ENCODE data around the gene NACA. TPM values are rescaled to one million over a fixed set of nuclear protein-coding genes. Genes with fewer than 3 reads are reported as not detected.

Gene NACA
- total and polyA plus RNA-seq, 2 experiments from 2014 or later, result 672 to 762 TPM

GRCh38 chr12:56718149-56718548 is 7.0 kb downstream of the NACA start:
- in situ Hi-C loops (cut with MboI), result no loop called here
- DNase-seq, result no peak
- H3K27me3 ChIP-seq (replicated peaks; ENCODE audit: insufficient read depth), result no peaks in the 10 kb centered on the region
- no peak overlapping the region for H3K4me3 ChIP-seq
- H3K79me2 ChIP-seq (ENCODE audit: insufficient read depth), result peaks cover 100% of the 10 kb centered on the region
- H3K9ac ChIP-seq, result no peak overlapping the region
- H4K20me1 ChIP-seq (ENCODE audit: insufficient read depth), result peaks cover 43% of the 10 kb centered on the region
- no peaks in the 10 kb centered on the region for H3K9me2 ChIP-seq (ENCODE audit: insufficient read depth)
- H2AFZ ChIP-seq, result no peak overlapping the region
- TF ChIP-seq EZH2 (IDR thresholded peaks at IDR 0.05; ENCODE audit: insufficient read depth, poor library complexity, severe bottlenecking) (no peak), EZH2phosphoT487 (IDR thresholded peaks at IDR 0.05; ENCODE audit: insufficient read depth, low read depth) (no peak)
- peaks cover 51% of the 10 kb centered on the region for H3F3A ChIP-seq (ENCODE audit: insufficient read depth)
- no peak overlapping the region for H3K27ac ChIP-seq
- 86% methylated on average over 1 of the region's 1 CpG; no CpG with 5 or more reads in 1 of the 2 experiments for WGBS, 2 experiments (ENCODE audit: low coverage in 1 of 2, low lambda C conversion rate in 2 of 2, missing lambda C conversion rate in 2 of 2)
- no peaks in the 10 kb centered on the region for H3K9me3 ChIP-seq (ENCODE audit: low read depth)
- H3K4me2 ChIP-seq (ENCODE audit: unreplicated experiment), result no peak overlapping the region
- peaks cover 27% of the 10 kb centered on the region for H3K4me1 ChIP-seq (ENCODE audit: insufficient read depth)
- peaks cover 34% of the 10 kb centered on the region for H3K36me3 ChIP-seq (ENCODE audit: low read depth)

GRCh38 chr12:56716933-56717880 is 7.9 kb downstream of the NACA start:
- no peaks in the 10 kb centered on the region for H3K9me2 ChIP-seq (ENCODE audit: insufficient read depth)
- H3K4me2 ChIP-seq (ENCODE audit: unreplicated experiment), result no peak overlapping the region
- peaks cover 17% of the 10 kb centered on the region for H3K4me1 ChIP-seq (ENCODE audit: insufficient read depth)
- no peak overlapping the region for H3K27ac ChIP-seq
- no peaks in the 10 kb centered on the region for H3K9me3 ChIP-seq (ENCODE audit: low read depth)
- peaks cover 34% of the 10 kb centered on the region for H4K20me1 ChIP-seq (ENCODE audit: insufficient read depth)
- no peaks in the 10 kb centered on the region for H3K27me3 ChIP-seq (replicated peaks; ENCODE audit: insufficient read depth)
- DNase-seq, result no peak
- H2AFZ ChIP-seq, result no peak overlapping the region
- H3F3A ChIP-seq (ENCODE audit: insufficient read depth), result peaks cover 52% of the 10 kb centered on the region
- H3K79me2 ChIP-seq (ENCODE audit: insufficient read depth), result peaks cover 96% of the 10 kb centered on the region
- H3K9ac ChIP-seq, result no peak overlapping the region
- H3K4me3 ChIP-seq, result no peak overlapping the region
- 67 to 78% methylated on average over 3 to 4 of the region's 4 CpGs for WGBS, 2 experiments (ENCODE audit: low coverage in 1 of 2, low lambda C conversion rate in 2 of 2, missing lambda C conversion rate in 2 of 2)
- TF ChIP-seq EZH2phosphoT487 (IDR thresholded peaks at IDR 0.05; ENCODE audit: insufficient read depth, low read depth), result no peak
- no peak for TF ChIP-seq EZH2 (IDR thresholded peaks at IDR 0.05; ENCODE audit: insufficient read depth, poor library complexity, severe bottlenecking)
- in situ Hi-C loops (cut with MboI), result no loop called here
- peaks cover 39% of the 10 kb centered on the region for H3K36me3 ChIP-seq (ENCODE audit: low read depth)

- H4K20me1 ChIP-seq (ENCODE audit: insufficient read depth), result peaks cover 27% of the 10 kb centered on the region
- TF ChIP-seq EZH2 (IDR thresholded peaks at IDR 0.05; ENCODE audit: insufficient read depth, poor library complexity, severe bottlenecking) (no peak), EZH2phosphoT487 (IDR thresholded peaks at IDR 0.05; ENCODE audit: insufficient read depth, low read depth) (no peak)
- no peak overlapping the region for H3K27ac ChIP-seq
- peaks cover 88% of the 10 kb centered on the region for H3K79me2 ChIP-seq (ENCODE audit: insufficient read depth)
- no peak overlapping the region for H3K4me2 ChIP-seq (ENCODE audit: unreplicated experiment)
- peaks cover 42% of the 10 kb centered on the region for H3K36me3 ChIP-seq (ENCODE audit: low read depth)
- H3K27me3 ChIP-seq (replicated peaks; ENCODE audit: insufficient read depth), result no peaks in the 10 kb centered on the region
- no peak overlapping the region for H3K9ac ChIP-seq
- H3K9me2 ChIP-seq (ENCODE audit: insufficient read depth), result no peaks in the 10 kb centered on the region
- DNase-seq, result no peak
- no peak overlapping the region for H2AFZ ChIP-seq
- peaks cover 50% of the 10 kb centered on the region for H3F3A ChIP-seq (ENCODE audit: insufficient read depth)
- WGBS, 2 experiments (ENCODE audit: low coverage in 1 of 2, low lambda C conversion rate in 2 of 2, missing lambda C conversion rate in 2 of 2), result 65 to 80% methylated on average over 1 of the region's 1 CpG
- peaks cover 10% of the 10 kb centered on the region; the same call in 1 of the 2 replicates for H3K4me1 ChIP-seq (ENCODE audit: insufficient read depth)
- H3K4me3 ChIP-seq, result no peak overlapping the region
- no peaks in the 10 kb centered on the region for H3K9me3 ChIP-seq (ENCODE audit: low read depth)
- in situ Hi-C loops (cut with MboI), result no loop called here
Observed at GRCh38 chr12:56716458-56716857, 8.6 kb downstream of the NACA start.

GRCh38 chr12:56715798-56716197 is 9.3 kb downstream of the NACA start:
- no peaks in the 10 kb centered on the region for H3K27me3 ChIP-seq (replicated peaks; ENCODE audit: insufficient read depth)
- no peaks in the 10 kb centered on the region for H3K9me3 ChIP-seq (ENCODE audit: low read depth)
- in situ Hi-C loops (cut with MboI), result no loop called here
- 0 out of 2 replicates have a peak, but pooled peaks cover 3% of the 10 kb centered on the region for H3K4me1 ChIP-seq (ENCODE audit: insufficient read depth)
- peaks cover 25% of the 10 kb centered on the region for H4K20me1 ChIP-seq (ENCODE audit: insufficient read depth)
- DNase-seq, result no peak
- no peak for TF ChIP-seq EZH2 (IDR thresholded peaks at IDR 0.05; ENCODE audit: insufficient read depth, poor library complexity, severe bottlenecking)
- no peak overlapping the region for H3K9ac ChIP-seq
- no peaks in the 10 kb centered on the region for H3K9me2 ChIP-seq (ENCODE audit: insufficient read depth)
- H3K4me2 ChIP-seq (ENCODE audit: unreplicated experiment), result no peak overlapping the region
- peaks cover 54% of the 10 kb centered on the region for H3F3A ChIP-seq (ENCODE audit: insufficient read depth)
- peaks cover 82% of the 10 kb centered on the region for H3K79me2 ChIP-seq (ENCODE audit: insufficient read depth)
- H3K4me3 ChIP-seq, result no peak overlapping the region
- no peak overlapping the region for H3K27ac ChIP-seq
- peaks cover 47% of the 10 kb centered on the region for H3K36me3 ChIP-seq (ENCODE audit: low read depth)
- H2AFZ ChIP-seq, result no peak overlapping the region
- 52 to 61% methylated on average over 8 of the region's 8 CpGs for WGBS, 2 experiments (ENCODE audit: low coverage in 1 of 2, low lambda C conversion rate in 2 of 2, missing lambda C conversion rate in 2 of 2)

Data from GM23248 (cell line).